Amniotic stem cell (primary cell): ENCODE data around the gene TRIM45.

Experiments used
- DNase-seq: peaks from one replicate; lab custom pipeline; 2025; lab: John Stamatoyannopoulos, UW

Gene TRIM45

GRCh38 chr1:117098287-117098890 lies 23.2 kb downstream of the TRIM45 start:
- no peak for DNase-seq

- DNase-seq, result peak; percentile 25
Measured at GRCh38 chr1:117097443-117097842, 24.1 kb downstream of the TRIM45 start.

- no peak for DNase-seq
Measured at GRCh38 chr1:117096951-117097408, 24.6 kb downstream of the TRIM45 start.

GRCh38 chr1:117094841-117095604 lies 26.5 kb downstream of the TRIM45 start:
- DNase-seq, result no peak

GRCh38 chr1:117093870-117094621 lies 27.5 kb downstream of the TRIM45 start:
- peak; percentile 11 for DNase-seq

- DNase-seq, result peak; percentile 93
Measured at GRCh38 chr1:117093091-117093534, 28.4 kb downstream of the TRIM45 start.

GRCh38 chr1:117092594-117092993 lies 29.0 kb downstream of the TRIM45 start:
- no peak for DNase-seq

GRCh38 chr1:117089996-117090395 lies 31.6 kb downstream of the TRIM45 start:
- no peak for DNase-seq

GRCh38 chr1:117087686-117088085 lies 33.9 kb downstream of the TRIM45 start:
- no peak for DNase-seq

GRCh38 chr1:117084231-117084630 lies 37.3 kb downstream of the TRIM45 start:
- DNase-seq, result no peak

GRCh38 chr1:117079737-117080136 lies 41.8 kb downstream of the TRIM45 start:
- no peak for DNase-seq

GRCh38 chr1:117077267-117077666 lies 44.3 kb downstream of the TRIM45 start:
- DNase-seq, result peak; percentile 50

GRCh38 chr1:117076648-117077047 lies 44.9 kb downstream of the TRIM45 start:
- no peak for DNase-seq

- no peak for DNase-seq
Measured at GRCh38 chr1:117070124-117070523, 51.4 kb downstream of the TRIM45 start.

GRCh38 chr1:117069220-117069844 lies 52.2 kb downstream of the TRIM45 start:
- no peak for DNase-seq

- no peak for DNase-seq
Measured at GRCh38 chr1:117068580-117068979, 53.0 kb downstream of the TRIM45 start.

- peak; percentile 25 for DNase-seq
Measured at GRCh38 chr1:117067533-117068370, 53.8 kb downstream of the TRIM45 start.

- DNase-seq, result no peak
Measured at GRCh38 chr1:117066367-117066766, 55.2 kb downstream of the TRIM45 start.

GRCh38 chr1:117061986-117062415 lies 59.5 kb downstream of the TRIM45 start:
- DNase-seq, result peak; percentile 3
